NCI-H345 treated with DMSO at 0.1 percent for 48 hours (cell line): ENCODE measurements around the gene MAP2.

Experiments
- DNase-seq: peaks from one replicate; lab custom pipeline; 2025; ENCODE audit not compliant: unreplicated experiment; lab: John Stamatoyannopoulos, UW

The MAP2 gene

DNA sequence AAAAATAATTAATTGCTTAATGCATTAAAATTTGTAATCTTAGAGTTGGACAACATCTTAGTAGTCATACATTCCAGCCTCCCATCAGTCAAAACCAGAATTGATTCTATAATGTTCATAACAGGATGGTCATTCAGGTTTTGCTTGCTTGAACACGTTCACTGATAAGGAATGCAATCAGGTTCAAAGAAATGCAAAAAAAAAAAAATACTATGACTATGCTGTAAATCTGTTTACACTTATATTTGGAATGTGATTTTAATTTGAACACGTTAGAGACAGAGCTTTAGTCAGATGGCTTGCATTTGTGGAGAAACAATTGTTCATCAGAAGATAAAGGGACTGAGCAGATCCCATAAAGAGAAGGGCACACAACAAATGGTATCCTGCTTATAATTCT lies 216.5 kb downstream of the MAP2 start:
- DNase-seq = no peak

DNA sequence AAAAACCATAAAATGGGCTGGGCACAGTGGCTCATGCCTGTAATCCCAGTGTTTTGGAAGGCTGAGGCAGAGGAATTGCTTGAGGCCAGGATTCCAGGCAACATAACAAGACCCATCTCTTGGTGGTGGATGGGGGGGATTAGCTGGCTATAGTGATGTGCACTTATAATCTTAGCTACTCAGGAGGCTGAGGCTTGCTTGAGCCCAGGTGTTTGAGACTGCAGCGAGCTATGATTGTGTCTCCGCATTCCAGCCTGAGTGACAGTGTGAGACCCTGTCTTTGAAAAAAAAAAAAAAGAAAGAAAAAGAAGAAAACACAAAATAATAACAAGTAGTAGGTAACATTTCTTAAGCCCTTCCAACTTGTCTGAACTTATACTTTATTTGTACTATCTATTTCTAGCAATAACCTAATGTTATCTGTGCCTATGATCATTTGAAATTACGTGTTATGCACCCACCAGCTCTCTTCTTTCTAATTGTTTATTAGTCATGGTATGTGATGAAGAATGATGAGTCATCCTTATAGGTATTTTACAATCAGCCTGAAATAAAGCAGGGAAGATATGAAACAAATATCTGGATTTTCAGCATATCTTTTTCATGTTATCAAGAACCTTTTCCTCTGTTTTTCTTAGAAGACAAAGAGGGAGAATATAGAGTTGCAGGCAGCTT lies 218.4 kb downstream of the MAP2 start:
- DNase-seq = no peak

DNA sequence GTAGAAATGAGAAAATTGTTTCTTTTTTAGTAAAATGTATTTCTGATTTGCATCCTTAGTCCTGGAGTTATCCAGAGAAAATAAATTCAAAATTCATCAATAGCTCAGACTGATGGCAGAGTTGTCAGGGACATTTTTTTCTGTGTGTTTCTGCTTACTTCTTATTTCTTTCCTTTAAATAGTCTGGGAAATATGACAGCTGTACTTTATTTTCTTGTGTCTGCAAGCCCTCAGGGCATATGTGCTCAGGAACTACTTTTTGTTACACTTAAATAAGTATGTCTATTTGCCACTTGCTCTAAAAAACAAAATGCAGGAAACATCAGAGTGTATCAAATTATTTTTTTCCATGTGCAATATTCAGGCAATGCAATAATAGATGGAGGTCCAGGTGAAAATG lies 221.0 kb downstream of the MAP2 start:
- DNase-seq = no peak

DNA sequence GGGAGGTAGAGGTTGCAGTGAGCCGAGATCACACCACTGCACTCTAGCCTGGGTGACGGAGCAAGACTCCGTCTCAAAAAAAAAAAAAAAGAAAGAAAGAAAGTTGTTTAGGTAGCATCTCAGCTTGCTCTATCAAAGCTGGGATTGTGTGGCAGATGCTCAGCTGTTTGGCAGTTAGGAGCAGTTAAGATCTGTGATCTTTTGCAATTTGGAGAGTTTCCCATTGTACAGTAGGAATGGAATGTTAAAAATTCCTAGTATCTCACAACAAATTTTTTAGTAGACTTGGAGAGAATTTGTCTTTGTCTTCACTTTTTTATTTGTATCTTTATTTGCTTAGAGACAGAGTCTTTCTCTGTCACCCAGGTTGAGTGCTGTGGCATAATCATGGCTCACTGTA lies 224.9 kb downstream of the MAP2 start:
- no peak for DNase-seq

DNA sequence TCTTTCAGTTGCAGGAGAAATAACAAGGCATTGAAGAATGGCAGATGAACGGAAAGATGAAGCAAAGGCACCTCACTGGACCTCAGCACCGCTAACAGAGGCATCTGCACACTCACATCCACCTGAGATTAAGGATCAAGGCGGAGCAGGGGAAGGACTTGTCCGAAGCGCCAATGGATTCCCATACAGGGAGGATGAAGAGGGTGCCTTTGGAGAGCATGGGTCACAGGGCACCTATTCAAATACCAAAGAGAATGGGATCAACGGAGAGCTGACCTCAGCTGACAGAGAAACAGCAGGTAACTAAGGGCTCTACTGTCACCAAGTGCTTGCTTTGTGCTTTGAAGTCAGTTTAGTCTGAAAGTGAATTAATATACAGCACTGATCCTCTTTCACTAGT lies 229.3 kb downstream of the MAP2 start:
- DNase-seq = no peak

DNA sequence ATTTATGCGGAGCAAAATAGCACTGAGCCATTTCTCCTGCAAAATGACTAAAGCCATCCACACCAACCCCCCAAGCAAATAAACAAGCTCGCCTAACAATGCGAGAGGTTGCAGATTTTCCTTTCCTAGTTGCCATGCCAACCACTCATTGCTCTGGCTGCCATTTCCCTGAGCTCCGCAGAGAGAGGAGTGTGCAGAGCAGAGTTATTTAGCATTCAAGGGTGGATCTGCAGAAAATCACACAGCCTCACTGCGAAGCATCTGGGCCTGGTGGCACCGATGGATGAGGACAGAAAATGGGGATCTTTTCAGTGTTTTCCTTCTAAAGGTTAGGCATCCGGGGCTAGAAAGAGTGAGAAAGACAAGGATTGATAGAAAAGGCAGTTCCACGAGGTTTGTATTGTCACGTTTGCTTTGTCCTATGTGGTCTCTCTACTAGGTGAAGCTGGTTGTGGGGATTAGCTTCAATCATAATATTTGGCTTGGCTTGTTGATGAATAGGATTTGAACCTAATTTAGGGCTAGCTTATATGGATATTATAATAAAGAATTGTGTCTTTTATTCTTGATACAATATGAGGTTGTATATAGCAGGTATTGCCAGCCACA lies 237.5 kb downstream of the MAP2 start:
- DNase-seq = no peak

DNA sequence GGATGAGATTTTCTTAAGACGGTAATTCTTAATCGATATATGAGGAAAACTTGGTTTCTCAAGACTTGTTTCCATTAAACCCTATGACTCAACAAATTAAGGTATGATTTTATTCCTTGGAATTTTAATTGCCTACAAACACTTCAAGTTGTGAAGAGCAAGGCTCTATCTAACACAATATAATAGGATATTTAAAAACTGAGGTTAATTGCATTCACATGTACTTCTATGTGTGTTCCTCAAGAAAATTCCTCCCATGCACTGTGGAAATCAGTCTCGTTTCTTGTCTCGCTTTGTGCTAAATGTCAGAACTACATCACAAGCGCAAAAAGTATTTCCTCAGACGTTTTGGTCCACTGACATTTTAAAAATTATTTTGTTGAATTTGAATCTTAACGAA lies 238.2 kb downstream of the MAP2 start:
- DNase-seq = no peak

DNA sequence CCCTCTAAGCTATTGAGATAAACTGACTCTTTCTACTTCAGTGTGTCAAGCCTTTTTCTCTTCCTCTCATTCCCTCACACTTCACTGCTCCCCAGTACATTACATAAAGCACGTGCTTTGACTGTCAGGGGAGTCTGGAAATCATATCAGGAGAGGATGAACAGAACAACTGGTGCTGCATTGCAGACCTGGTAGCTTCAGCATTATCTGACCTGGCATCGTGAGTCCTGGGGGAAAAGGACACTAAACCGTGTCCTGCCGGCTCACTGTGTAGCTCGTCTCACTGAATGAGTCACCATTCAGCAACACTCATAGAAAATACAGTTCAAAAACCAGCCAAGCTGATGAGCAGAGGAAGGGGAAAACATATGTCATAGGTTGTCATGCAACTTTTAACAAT lies 239.3 kb downstream of the MAP2 start:
- no peak for DNase-seq

DNA sequence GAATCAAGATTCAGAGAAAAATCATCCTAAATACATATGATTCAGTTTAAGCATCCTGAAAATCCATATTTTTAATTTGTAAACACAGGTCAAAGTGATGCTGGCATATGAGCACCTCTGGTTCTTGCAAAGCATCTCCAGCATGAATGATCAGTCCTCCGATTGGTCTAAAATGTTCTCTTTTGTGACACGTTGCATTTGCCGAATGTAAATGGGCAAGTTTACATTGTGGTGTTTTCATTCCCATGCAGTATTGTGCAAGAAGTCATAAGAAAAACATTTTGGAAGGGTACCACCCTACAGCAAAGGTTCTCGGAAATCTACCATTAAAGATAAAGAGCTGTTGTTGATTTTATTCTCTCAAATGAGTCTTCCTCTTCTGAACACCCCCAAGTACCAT lies 239.8 kb downstream of the MAP2 start:
- no peak for DNase-seq

DNA sequence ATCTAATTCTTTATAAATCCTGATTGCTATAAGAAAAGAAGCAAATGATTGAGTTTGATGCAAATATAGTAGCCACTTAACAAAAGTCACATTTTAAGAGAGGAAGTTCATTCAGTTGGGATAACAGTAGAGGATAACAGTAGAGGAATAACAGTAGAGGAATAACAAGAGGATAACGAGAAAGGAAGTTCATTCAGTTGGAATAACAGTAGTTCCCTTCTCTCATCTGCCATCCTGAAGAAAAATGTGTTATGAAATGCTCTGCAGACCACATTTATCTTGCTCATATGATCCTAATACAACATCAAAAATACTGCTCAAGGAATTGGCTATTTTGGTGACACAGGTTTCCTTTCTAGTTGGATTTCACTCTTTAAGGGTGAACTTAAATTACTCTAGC lies 242.4 kb downstream of the MAP2 start:
- no peak for DNase-seq

DNA sequence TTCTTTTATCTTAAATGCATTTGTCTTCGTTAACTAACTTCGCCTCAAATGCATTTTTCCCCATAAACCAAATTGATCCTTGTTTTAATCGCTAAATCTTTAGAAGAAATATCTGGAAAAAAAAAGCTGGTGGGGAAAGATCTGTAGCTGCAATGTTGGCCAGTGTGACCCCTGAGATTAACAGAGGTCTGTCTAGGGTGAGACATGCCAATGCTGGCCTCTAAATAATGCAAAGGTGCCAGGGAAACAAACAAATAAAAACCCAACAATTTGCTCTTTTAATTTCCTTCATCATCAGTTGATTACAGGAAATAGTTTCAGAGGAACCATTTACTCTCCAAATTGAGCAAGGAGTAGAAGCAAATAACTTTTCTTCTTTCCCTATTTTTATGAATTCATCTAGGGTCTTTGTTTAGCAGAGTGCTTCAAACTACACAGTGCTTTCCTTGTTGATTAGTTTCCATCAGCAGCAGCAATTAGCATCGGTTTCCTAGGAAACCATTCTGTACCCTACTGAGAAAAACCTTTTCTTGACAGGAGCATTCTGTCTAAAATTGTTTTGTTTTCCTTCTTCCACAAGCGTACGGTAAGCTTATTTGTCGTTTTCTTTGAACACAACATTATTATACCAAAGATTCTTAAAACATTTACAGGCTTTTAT lies 247.3 kb downstream of the MAP2 start:
- no peak for DNase-seq

DNA sequence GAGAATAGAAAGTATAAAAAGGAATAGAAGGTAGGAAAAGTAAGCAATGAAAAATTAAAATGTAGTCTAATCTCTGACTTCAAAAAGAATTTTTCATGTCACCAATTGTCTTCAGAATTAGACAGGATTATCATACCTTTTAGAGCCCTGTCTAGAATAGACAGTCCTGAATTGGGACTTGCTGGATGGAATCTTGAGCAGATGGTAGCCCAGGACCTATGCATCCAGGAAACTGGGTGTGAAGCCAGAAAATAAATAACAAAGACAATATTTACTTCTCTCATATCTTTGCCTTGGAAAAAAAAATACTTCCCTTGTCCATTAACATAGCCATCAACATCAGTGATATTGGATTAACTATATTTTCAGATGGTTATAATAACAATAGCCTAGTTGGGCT lies 250.0 kb downstream of the MAP2 start:
- DNase-seq = no peak

DNA sequence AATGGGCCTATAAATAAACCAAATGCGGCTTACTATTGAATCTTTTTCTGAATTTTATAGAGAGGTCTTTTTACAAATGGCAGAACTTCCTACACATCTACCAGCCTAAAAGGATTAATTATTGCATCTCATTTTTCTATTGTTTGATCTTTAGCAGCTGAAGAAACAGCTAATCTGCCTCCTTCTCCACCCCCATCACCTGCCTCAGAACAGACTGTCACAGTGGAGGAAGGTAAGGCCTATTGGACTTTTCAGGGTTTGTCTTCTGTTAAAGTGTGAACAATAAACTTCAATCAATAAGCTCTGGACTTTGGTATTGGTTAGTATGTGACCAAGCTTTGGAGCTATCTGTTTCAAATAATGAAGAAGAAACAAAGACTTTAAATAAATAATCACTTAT lies 256.7 kb downstream of the MAP2 start:
- DNase-seq = no peak

DNA sequence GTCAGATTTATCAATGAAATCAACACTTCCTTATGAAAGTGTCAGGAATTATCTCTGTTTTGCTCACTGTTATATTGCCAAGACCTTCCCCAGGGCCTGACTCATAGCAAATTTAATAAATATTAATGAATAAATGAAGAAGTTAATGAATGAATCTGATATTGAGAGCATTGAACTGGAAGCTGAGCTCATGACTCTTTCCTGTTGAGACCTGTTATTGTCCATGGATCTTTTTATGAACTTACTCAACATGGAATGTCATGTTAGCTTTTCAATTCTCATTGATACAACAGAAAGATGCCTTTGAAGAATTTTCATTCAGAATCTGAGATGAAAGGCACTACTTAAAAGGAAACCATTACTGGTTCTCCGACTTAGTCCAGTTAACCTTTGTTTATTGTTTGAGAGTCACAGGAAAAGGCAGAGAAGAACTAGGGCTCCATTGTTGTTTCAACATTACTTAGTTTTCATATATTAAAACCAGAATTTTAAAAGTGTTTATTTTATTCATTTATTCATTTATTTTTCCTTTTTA lies 257.4 kb downstream of the MAP2 start:
- no peak for DNase-seq

DNA sequence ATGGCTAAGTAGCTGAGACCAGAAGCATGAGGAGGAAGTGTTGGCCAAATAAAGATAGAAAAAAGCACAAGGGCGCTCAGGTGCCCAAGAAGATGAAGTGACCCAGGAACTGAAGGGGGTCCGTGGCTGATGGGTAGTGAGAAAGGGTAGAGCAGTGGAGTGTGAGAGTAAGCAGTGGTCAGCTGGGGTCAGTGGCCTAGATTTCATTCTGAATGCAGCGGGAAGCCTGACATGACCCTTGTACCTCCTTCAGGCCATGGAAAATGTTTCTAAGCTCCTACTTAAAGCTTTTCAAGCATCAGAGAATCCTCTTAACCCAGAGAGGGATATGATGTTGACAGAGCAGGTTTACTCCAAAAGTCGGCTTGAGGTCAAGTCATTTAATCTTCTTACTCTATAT lies 258.8 kb downstream of the MAP2 start:
- no peak for DNase-seq

DNA sequence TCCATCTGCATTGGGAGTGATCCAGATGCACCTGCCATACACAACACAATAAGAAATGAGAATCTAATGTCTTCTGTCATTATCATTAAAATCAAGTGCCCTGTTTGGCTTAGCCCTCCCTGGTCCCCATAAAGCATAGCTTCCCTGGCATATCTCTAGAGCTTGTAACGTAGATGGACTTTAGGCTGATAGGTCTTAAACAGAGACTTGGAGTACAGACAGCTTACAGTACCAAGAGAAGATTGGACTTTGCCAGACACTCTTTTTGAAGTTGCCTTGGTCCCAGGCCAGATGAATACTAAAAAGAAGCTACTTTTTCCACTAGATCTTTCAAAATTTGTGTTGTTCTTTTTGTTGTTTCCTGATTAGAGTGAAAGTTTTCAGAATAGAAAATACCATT lies 261.5 kb downstream of the MAP2 start:
- DNase-seq = no peak

DNA sequence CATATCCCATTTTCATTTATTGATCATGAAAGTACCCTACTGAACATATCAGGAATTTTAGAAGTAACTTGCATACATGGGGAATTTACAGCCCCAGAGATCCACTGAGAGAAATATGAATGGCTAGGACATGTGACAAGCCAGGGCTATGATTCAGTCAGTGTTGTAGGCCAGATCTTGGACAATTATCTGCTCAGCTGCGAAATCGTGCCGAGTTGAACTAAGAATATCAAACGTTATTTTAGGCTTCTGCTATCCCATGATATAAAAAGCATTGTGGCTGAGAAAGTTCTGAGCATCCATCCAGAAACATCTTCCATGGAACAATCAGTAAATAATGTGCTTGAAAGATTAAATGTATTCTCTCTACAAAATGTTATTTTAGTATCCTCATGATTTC lies 262.1 kb downstream of the MAP2 start:
- DNase-seq = no peak

DNA sequence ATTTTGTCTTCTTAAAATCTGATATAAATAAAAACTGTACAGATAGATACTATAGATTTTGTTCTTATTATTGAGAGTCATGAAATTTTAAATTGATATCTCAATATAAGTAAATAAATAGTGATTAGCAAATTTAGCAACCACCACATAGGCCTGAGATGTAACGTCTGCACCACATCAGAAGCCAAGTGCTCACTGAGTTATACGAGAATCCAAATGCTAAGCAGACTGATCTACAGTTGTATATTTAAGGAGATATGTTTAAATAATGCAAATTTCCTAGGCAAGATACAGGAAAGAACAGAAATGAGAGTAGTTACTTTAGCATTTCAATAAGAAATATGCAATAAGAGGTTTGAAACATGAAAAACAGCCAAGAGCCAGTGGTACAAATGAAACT lies 262.6 kb downstream of the MAP2 start:
- DNase-seq = no peak

DNA sequence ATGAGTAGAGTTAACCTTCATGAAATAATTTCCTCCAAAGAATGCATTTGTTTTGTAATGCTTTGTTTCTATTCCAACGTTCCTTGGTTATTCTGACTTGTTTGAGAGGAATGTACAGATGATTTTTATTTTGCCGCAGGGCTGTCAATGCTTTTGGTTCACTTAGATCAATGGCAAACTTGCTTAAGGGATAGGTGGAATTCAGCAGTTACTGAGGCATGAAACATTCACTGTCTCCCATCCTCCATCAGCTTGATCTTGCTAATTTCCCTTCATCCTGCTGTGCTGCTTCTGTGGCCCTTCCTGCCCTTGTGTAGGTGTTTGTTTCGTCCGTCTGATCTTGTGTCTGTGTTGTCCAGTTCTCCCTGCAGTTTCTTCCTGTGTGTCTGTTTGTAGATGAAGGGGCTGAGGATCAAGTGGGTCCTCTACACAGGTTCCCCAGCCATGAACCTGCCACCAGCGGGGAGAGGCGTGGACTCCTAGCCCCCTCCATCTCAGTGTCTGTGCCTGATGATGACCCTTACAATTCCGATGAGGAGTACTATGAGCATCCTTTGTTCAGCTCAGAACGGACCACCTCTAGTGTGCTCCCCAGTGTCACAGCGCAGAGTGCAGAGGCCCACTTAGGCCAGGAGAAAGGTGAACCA lies 263.6 kb downstream of the MAP2 start:
- no peak for DNase-seq

DNA sequence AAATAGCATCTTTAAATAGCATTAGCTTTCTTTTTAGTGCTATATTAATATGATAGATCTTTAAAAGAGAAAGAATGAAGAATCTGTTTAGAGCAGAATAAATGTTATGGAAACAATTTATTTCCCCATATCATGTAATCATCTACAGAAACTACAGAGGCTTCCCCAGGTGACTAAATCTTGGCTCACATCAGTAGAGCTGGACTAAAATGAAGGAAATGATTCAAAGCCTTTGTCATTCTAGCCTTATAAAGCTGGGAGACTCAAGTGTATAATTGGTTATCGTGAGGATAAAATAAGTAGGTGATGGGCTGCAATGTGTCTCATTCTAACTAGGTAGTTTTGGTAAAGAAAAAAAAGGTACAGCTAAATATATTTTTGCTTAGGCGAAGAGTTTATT lies 264.5 kb downstream of the MAP2 start:
- DNase-seq = no peak

DNA sequence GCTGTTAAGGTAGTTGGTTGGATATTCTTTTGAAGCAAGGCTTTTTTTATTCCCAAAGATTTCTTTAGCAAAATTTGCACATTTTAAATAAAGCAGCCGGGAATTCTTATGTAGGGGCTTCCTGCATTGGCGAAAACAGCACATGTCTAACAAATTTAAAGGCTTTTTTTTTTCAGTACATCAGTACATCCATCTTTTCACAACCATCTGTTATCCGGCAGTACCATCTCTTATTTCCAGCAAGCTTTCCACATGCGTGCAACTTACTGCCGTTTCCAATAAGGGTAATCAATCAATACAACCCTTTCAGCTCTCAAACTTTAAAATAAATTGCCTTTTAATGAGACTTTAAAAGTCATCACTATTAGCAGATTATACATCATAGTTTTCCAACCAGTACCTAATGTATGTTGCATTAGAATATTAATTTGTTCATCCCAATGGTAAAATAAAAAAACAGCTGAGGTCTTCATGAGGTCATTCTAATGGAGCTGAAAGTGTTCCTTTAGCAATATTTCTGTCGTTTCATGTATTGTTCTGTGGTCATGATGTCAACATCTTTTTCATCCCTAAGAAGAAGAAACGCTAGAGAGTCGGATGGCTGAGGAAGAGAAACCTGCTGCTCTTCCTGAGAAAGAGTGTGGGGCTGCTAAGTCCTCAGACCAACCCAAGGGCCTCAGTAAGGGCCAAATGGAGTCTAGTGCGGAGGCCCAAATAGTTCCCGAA lies 266.3 kb downstream of the MAP2 start:
- DNase-seq = no peak
